Measurements from ENCODE around the gene NFIC.
"Not testable (repeated sequence)": the region's sequence is repeated elsewhere in the genome, so short reads cannot be mapped to it uniquely, and the experiment has no call there.

NFIC gene

DNA sequence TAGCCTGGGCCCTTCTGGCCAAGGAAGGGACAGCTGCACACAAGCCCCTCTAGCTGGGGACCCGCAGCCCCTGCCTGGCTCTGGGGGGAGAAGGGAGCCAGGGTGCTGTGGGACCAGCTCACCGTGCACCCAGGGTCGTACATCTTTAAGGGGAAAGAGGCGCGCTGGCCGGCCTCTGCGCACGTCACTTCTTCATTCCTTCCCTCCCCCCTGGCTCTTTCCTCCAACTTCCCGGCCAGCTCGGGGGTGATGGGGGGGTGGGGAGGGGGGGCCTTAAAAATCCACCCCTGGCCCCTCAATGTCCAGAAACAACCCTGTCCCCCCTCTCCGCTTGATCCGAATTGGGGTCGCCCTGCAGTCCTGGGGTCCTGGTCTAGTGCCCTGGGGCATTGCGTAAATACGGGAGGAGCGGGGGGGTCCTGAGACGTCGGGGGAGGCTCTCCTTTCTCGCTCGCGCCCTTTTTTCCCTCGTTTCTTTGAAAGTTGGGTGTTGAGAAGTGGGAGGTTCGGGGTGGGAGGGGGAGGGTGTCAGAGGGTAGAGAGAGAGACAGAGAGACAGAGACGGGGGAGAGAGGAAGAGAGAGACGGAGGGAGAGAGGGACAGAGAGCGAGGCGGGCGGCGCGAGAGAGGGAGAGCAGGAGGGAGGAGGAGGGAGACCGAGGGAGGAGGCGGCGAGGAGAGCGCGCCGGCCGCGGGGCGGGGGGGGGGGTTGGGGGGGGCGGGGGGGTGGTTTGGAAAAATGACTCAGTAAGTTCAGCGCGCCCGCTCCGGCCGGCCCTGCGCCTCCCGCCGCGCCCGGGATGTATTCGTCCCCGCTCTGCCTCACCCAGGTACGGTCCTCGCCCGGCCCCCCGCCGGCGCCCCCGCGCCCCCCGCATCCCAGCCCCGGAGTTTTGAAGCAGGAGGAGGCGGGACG, at the start of gene NFIC:
Gene NFIC, plus strand, starts transcription at position 748 of the 917 bp plus-strand sequence. Its CDS starts 54 bp downstream, at position 802.
- DNase-seq (ENCODE audit: low spot score) = peak; percentile 81

DNA sequence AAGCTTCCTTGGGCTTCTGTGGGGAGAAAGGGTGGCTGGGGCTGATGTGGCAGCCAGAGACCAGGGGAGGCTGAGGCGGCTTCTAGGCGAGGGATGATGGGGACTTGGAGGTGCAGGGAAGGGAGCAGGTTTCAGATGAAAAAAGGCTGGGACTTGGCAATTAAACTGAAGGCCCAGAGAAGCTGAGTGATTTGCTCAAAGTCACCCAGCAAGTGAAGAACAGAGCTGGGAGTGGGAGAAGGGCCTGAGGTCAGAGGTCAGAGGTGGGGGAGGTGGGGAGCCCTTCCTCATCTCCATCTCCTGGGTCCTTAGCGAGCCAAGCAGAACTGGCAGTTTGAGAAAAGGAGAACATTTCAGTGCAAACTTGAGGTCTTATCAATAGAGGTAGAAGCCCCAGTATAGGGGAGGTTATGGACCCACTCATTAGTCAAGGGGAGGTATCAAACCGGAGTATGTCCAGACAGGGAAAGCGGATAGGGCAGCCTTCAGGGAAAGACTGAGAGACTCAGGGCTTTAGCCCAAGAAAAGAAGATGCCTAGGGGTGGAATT, 49.6 kb upstream of the NFIC start:
- DNase-seq (ENCODE audit: low spot score) = no peak

DNA sequence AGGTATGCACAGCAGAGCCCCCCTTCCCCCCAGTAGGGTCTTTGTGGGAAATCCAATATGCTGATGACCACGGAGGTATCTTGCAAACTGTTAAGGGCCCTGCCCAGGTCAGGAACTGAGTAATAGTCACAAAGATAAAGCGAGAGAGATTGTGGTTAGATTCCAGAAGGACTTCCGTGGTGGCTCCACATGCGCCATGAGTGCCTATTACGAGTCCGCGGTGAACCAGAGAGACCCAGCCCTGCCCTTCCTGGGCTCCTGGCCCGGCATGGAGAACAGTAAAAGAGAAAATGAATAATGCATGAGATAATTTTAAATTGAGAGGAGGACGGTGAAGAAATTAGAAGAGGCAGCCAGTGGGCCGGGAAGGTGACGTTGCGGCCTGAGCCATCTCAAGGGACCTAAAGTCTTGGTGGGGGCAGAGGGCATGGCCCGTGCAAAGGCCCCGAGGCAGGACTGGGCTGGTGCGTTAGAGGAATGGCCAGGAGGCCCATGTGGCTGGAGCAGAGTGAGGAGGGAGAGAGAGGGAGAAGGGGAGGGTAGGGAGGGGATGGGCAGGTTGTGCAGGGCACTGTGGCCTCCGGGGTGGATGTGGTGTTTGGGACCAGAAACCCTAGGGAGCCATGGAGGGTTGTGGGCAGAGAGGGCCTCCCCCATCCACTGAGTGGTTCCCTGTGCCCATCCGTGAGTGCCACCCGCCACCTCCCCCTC, 46.6 kb upstream of the NFIC start:
- no peak for DNase-seq (ENCODE audit: low spot score)

DNA sequence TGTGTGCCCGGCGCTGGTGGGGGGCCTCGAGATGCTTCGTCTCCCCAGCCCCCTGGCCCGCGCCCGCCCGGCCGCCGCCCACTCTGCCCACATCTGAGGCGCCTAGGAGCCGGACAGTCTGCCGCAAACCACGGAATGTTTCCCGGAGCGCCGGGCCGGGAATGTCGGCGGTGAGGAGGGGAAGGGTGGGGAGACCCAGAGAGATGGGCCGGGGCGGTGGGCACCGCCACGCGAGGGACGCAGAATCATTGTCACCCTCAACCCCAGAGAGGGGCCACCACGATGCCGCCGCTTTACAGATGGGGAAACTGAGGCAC, 46.1 kb upstream of the NFIC start:
- DNase-seq (ENCODE audit: low spot score) = no peak

DNA sequence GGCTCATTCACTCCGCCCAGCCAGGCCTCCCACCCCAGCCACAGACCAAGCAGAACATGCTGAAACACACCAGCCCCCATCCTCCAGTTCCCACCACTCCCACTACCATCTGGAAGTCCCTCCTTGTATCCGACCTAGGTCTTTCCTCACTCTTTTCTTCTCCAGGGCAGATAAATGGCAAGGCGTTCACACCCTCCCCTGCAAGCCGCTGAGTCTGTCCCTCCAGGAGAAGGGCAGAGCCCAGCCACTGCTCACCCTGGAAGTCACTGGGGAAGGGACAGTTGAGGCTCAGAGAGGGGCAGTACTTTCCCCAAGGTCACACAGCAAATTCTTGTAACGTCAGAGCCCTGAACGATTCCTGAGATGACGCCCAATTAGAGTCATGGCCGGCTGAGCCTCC, 45.5 kb upstream of the NFIC start:
- no peak for DNase-seq (ENCODE audit: low spot score)

DNA sequence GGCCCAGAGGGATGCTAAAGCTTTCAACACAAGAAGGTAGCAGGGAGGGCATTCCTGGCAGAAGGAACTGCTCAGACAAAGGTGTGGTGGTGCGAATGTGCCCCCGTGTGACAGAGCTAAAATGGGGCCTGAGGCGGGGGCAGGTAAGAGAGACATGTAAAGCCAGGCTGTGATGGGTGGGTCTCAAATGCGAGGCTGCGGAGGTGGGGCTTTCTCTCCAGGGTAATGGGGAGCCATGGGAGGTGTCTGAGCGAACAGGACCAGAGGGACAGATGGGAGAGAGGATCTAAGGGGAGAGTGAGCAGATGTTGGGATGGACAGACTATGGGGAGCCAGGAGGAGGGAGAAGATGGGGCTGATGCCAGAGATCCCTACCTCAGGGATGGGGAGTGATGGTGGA, 44.7 kb upstream of the NFIC start:
- DNase-seq (ENCODE audit: low spot score) = no peak

DNA sequence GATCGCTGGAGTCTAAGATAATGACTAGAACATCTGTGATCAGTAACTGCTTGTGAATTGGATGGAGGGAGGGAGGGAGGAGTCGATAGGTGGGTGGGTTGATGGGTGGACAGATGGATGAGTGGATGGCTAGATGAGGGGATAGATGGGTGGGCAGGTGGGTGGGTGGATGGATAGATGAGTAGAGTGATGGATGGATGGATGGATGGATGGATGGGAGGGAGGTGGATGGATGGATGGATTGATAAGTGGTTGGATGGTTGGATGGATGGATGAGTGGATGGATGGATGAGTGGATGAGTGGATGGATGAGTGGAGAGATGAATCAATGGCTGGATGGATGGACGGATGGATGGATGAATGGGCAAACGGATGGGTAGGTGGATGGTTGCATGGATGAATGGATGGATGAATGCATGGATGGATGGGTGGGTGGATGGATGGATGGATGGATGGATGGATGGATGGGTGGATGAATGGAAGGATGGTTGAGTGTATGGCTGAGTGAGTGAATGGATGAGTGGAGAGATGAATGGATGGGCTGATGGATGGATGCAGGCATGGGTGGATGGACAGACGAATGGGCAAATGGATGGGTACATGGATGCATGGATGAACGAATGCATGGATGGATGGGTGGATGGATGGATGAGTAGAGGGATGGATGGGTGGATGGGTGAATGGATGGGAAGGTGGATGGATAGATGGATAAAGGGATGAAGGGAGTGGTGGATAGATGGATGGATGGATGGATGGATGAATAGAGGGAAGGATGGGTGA, 44.0 kb upstream of the NFIC start:
- DNase-seq (ENCODE audit: low spot score) = no peak

DNA sequence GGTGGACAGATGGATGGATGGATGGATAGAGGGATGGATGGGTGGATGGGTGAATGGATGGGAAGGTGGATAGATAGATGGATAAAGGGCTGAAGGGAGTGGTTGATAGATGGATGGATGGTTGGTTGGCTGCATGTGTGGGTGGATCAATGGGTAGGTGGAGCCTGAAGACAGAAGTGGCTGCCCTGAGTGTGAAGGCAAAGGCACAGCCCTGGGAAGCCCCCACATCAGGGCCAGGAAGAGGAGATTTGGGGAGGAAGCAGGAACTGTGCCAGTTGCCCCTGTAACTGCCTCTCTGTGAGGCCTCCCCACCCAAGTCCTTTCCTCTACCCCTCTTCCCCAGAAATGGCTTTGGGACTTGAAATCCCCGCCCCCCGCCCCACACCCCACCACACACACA, 43.4 kb upstream of the NFIC start:
- DNase-seq (ENCODE audit: low spot score) = no peak

DNA sequence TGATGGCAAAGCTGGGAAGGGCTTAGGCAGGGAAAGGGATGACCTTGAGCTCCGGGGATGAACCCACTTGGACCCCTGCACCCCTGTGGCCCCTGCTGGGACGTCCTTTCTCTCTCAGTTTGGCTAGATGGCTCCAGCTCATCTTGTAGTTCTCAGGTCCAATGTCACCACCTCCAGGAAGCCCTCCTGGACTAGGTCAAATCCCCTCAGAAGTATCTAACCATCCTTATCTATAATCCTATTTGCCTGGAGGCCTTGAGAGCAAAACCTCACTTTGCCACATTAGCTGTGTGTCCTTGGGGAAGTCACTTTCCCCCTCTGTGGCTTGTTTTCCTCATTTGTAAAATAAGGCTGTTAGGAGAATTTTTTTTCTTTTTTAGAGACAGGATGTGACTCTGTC, 42.7 kb upstream of the NFIC start:
- no peak for DNase-seq (ENCODE audit: low spot score)

DNA sequence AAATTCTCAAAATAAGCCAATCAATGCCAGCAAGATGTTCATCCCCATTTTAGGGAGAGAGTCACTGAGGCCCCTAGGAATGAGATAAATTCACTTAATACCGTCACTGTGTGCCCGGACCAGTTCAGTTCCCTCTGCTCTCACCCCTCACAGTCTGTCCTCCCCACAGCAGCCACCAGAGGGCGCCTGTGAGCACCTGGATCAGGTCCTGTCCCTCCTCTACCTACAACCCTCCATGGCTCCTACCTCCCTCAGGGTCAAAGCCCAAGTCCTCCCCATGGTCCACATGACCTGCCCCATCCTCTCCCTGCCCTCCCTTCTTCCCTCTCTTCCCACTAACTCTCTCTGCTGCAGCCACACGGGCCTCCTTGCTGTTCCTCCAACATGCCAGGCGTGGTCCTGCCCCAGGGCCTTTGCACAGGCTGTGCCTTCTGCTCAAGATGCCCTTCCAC, 42.0 kb upstream of the NFIC start:
- DNase-seq (ENCODE audit: low spot score) = peak; percentile 71

DNA sequence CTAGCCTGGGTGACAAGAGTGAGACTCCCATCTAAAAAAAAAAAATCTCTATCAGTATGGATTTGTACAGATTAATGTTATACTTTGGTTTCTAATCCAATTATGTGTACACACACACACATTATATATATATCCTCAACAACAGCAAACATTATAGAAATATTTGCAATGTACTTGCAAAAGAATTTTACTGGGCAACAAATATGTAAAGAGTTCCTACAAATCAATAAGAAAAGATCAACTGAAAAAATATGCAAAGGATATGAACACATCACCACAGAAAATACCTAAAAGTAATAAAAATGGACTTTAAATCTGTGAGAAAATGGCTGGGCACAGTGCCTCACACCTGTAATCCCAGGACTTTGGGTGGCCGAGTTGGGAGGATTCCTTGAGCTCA, 40.9 kb upstream of the NFIC start:
- no peak for DNase-seq (ENCODE audit: low spot score)

DNA sequence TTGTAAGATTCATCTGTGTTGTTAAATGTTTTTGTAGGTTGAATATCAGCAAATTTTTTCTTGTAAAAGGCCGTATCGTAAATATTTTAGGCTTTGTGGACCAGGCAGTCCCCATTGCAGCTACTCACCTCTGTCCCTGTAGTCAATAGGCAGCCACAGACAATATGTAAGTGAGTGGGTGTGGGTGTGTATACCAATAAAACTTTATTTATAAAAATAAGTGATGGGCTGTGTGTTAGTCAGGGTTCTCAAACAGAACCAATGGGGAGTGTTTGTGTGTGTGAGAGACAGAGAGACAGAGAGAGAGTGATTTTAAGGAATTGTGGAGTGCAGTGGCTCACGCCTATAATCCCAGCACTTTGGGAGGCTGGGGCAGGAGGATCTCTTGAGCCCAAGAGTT, 37.6 kb upstream of the NFIC start:
- no peak for DNase-seq (ENCODE audit: low spot score)

DNA sequence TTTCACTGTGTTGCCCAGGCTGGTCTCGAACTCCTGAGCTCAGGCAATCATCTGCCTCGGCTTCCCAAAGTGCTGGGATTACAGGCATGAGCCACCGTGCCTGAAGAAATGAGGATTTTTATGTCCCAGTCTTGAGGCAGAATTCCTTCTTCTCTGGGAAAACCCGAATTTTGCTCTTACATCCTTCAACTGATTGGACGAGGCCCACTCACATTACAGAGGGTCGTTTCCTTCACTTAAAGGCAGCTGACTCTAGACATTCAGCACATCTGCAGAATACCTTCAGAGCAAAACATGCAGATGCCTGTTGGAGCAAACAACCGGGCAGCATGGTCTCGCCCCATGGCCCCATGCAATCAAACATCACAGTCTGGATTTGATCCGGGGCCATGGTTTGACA, 36.3 kb upstream of the NFIC start:
- no peak for DNase-seq (ENCODE audit: low spot score)

DNA sequence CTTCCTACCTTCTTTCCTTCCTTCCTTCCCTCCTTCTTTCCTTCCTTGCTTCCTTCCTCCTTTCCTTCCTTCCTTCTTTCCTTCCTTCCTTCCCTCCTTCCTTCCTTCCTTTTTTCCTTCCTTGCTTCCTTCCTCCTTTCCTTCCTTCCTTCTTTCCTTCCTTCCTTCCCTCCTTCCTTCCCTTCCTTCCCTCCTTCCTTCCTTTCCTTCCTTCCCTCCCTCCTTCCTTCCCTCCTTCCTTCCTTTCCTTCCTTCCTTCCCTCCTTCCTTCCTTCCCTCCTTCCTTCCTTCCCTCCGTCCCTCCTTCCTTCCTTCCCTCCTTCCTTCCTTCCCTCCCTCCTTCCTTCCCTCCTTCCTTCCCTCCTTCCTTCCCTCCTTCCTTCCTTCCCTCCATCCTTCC, 34.2 kb upstream of the NFIC start:
- not testable (repeated sequence) for DNase-seq (ENCODE audit: low spot score)

DNA sequence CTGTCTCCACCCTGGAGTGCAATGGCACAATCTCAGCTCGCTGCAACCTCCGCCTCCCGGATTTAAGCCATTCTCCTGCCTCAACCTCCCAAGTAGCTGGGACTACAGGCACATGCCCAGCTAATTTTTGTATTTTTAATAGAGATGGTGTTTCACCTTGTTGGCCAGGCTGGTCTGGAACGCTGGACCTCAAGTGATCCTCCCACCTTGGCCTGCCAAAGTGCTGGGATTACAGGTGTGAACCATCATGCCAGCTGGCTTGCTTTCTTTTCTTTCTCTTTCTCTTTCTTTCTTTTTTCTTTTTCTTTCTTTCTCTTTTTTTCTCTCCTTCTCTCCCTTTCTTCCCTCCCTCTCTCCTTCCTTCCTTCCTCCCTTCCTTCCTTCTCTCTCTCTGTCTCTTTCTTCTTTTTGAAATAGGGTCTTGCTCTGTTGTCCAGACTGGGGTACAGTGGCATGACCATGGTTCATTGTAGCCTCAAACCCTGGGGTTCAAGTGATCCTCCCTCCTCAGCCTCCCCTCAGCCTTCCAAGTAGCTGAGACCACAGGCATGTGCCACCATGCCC, 33.3 kb upstream of the NFIC start:
- DNase-seq (ENCODE audit: low spot score) = no peak

DNA sequence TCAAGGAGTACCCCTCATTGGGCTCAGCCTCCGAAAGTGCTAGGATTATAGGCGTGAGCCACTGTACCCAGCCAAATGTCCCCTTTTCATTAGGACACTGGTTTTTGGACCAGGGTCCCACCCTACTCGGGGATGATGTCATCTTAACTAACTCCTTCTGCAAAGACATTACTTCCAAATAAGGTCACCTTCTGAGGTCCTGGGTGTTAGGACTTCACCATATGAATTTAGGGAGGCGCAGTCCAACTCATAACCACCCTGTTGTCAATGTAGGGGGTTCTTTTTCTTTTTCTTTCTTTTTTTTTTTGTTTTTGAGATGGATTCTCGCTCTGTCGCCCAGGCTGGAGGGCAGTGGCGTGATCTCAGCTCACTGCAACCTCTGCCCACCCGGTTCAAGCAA, 32.7 kb upstream of the NFIC start:
- no peak for DNase-seq (ENCODE audit: low spot score)

DNA sequence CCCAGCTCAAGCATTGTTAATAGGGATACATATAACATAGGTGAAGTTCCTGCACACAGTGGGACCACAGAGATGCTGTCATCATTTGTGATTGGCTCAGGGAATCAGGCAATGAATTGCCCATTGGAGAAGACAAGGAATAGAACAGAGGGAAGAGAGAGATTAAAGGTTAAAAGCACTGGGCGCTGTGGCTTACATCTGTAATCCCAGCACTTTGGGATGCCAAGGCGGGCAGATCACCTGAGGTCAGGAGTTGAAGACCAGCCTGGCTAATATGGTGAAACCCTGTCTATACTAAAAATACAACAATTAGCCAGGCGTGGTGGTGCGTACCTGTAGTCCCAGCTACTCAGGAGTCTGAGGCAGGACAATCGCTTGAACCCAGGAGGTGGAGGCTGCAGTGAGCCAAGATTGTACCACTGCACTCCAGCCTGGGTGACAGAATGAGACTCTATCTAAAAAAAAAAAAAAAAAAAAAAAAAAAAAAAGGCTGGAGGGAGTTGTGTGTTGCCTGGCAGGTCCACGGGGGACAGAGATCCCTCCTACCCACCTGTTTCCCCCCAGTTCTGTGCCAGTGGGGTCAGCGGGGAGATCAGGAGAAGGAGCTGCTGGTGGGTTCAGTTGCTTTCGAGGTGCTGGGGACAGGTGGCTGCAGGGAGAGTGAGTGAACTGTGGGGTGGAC, 31.5 kb upstream of the NFIC start:
- not testable (repeated sequence) for DNase-seq (ENCODE audit: low spot score)

DNA sequence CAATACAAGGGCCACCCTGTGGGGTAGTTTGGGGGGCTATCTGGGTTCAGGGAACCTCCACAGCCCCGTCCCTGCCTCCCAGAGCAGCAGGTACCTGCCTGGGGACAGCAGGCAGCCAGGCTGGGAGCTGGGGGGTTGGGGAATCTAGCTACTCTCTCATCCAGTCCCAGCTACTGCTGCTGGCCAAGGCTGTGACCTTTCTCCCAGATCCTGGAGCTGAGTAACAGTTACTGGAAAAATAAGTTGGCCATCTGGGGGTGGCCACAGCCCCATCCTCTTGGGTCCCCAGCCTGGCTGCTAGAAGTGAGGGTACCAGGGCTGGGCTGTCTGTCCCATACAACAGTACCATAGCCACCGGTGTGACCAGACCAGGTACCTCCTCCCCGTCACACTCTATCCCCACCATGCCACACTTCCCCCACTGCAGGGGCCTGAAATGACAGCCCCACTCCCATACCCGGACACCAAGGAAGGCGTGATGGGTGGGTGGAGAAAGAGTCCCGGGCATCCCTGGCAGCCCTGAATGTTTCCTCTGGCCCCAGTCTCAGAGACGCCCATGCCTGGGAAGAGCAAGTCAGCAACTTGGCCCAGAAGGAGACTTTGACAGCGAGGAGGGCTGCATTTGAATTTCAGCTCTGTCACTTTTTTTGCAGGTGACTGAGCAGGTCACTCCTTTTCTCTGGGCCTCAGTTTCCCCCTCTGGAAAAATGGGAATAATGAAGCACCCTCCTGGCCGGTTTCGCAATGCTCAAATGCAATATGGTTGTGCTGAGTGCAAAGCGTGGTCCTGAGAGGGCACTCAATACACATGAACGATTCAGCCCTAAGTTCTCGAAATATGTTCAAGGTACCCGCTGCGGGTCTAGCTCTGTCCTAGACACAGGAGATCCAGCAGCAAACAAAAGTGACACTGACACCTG, 30.7 kb upstream of the NFIC start:
- DNase-seq (ENCODE audit: low spot score) = no peak

DNA sequence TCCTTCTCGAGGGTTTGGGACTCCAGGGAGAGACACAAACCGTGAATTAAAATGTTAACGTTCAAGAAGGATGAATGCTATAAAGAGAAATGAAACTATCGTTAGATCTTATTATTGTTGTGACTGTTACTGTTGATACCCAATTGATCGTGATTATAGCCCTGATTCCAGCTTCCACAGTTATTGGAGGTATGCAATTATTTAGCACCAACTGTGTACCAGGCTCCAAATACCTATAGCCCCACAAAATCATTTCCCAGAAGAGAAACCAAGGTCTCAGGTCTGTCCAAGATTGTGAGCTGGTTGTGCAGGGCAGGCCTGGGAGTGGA, 30.1 kb upstream of the NFIC start:
- DNase-seq (ENCODE audit: low spot score) = no peak

DNA sequence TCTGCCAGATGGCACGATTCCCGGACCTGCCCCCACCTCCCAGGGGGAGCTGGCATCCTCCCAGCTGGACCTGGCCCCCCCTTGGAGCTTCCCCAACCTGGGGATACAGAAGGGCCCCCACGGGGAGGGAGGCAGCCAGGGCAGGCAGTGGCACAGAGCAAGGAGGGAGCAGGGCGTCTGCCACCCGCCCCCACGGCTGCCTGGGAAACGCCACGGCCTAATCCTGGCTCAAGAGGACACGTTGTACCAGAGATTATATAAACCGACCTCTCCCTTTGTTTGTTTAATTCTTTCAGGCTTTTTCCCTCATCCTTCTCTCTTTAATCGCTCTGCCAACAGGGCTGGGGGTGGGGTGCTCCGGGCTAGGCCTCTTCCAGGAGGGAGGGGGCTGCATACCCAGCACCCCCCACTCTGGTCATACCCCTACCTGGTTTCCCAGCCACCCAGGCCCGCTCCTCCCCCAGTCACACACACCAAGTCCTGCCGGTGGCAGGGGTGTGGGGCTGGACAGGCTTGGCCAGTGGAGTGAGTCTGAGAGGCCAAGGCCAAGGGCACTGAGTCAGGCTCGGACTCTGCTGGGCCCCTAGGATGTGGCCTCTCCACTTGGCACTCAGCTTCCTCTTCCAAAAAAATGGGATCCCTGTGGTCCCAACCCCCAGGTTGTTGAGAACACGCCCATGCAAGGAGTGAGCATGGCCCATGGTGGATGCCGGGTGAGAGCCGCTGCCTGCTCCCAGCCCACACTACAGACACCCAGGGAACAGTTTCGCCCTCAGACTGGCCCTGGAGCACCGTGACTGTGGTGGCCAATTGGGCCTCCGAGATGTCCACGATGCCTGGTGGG, 29.5 kb upstream of the NFIC start:
- DNase-seq (ENCODE audit: low spot score) = peak; percentile 95
